GM13977 (cell line): ENCODE measurements around the gene SH3PXD2A.
"Not testable (repeated sequence)": the region's sequence is repeated elsewhere in the genome, so short reads cannot be mapped to it uniquely, and the experiment has no call there.

Experiments used
- DNase-seq: peaks from one replicate; pipeline ENCODE4 v3.0.0; 2012; ENCODE audit warnings: low spot score
- in situ Hi-C: fragments of 300-500 bp; cut with MboI; formaldehyde crosslinking; loops from one replicate; pipeline ENCODE4 v1.12.0; 2022; ENCODE audit warnings: low sequenced_read_pairs, low pct_unique_long_range_greater_than_20kb, mixed read lengths, inconsistent platforms; ENCODE audit not compliant: unreplicated experiment
- TF ChIP-seq, protein P1 (sequence below): IDR thresholded peaks from 2 replicates; pipeline ENCODE4 v1.5.1; 2012; ENCODE audit warnings: mild to moderate bottlenecking, control low read depth; ENCODE audit not compliant: insufficient read depth; ENCODE audit errors: extremely low read depth, missing control alignments

The SH3PXD2A gene

GRCh38 chr10:103818765-103819374, 36.5 kb downstream of the SH3PXD2A start:
- in situ Hi-C loops = no loop called here
- TF ChIP-seq, protein P1, sequence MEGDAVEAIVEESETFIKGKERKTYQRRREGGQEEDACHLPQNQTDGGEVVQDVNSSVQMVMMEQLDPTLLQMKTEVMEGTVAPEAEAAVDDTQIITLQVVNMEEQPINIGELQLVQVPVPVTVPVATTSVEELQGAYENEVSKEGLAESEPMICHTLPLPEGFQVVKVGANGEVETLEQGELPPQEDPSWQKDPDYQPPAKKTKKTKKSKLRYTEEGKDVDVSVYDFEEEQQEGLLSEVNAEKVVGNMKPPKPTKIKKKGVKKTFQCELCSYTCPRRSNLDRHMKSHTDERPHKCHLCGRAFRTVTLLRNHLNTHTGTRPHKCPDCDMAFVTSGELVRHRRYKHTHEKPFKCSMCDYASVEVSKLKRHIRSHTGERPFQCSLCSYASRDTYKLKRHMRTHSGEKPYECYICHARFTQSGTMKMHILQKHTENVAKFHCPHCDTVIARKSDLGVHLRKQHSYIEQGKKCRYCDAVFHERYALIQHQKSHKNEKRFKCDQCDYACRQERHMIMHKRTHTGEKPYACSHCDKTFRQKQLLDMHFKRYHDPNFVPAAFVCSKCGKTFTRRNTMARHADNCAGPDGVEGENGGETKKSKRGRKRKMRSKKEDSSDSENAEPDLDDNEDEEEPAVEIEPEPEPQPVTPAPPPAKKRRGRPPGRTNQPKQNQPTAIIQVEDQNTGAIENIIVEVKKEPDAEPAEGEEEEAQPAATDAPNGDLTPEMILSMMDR = no peak
- no peak for DNase-seq

DNA sequence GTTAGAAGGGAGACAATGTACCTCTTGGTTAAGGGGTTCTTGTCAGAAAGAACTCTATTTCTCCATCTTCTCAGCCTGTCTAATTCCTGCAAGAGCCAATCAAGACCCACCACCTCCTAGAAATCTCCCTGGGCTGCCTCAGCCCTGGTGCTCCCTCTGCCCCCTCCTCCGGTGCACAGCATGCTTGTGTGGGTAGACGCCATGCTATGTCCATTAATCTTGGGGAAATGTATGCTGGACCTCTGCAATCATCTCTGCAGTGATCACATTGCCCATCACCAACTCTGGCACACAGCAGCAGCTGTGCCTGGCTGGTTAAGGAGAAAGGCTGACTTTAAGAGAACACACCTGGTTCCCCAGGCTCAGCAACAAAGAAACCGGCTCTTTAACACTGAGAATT, 37.3 kb downstream of the SH3PXD2A start:
- TF ChIP-seq, protein P1 = no peak
- DNase-seq = no peak
- in situ Hi-C loops = no loop called here

DNA sequence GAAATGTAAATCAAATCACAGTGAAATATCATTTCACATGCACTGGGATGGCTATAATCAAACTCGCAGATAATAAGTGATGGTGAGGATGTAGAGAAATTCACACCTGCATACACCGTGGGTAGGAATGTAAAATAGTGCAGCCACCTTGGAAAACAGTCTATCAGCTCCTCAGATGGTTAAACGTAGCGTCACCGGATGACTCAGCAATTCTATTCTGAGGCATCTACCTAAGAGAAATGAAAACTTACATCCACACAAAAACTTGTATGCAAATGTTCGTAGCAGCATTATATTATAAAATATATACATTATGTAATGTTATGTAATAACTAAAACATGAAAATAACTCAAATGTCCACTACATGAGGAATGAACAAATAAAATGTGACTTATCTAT, 38.9 kb downstream of the SH3PXD2A start:
- TF ChIP-seq, protein P1 = no peak
- DNase-seq = no peak
- in situ Hi-C loops = no loop called here

DNA sequence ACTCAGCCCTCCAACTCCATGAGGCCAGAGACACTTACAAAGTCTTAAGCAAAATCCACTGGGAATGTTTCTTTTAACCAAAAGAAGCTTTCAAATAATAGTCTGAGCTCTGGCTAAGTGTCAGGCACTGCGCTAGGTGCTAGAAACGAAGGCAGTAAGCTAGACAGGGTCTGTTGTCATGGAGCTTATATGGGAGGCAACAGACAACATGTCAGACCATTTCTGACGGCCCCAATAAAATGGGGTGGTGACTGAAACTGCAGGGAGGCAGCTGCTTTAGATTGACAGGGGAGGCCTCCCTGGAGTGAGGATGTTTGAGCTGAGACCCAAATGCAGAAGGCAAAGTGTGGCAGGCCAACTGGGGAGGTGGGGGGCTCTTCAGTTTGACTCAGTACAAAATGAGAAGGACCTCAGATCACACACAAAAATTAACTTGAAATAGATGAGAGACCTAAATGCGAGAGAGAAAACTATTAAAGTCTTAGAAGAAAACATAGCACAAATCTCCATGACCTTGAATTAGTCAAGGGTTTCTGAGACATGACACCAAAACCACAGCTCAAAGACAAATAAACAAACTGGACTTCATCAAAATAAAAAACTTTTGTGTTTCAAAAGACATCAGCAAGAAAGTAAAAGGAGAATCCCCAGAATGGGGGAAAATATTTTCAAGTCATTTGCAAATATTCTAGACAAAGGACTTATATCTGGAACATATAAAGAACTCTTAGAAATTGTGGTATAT, 40.6 kb downstream of the SH3PXD2A start:
- DNase-seq = no peak
- TF ChIP-seq, protein P1 = no peak
- in situ Hi-C loops = no loop called here

DNA sequence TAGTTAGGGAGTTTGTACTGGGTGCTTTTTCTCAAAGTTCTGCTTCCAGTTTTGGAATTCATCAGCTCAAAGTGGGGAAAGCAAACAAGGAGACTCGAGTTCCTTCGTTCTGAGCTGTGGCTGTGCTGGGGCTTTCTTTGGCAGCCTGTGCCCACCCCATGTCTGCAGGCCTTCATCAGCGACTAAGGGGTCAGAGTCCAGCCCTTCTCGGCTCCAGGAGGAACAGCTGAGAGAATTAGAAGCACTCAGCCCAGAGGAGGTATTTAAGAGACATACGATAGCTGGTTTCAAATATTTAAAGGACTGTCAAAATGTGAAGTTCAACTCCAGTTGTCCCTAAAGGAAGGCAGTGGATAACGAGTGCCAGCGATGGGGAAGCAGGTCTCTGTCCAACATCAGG, 41.3 kb downstream of the SH3PXD2A start:
- TF ChIP-seq, protein P1 = no peak
- in situ Hi-C loops = no loop called here
- DNase-seq = no peak

DNA sequence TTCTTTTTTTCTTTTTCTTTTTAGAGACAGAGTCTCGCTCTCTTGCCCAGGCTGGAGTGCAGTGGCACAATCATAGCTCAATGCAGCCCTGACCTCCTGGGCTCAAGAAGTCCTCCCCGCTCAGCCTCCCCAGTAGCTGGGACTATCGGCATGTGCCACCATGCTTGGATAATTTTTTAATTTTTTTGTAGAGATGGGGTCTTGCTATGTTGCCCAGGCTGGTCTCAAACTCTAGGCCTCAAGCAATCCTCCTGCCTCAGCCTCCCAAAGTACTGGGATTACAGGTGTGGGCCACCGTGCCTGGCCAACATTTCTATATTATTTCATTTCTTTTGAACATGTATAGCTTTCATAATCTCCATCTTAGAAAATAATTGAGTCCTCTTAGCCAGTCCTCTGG, 42.1 kb downstream of the SH3PXD2A start:
- in situ Hi-C loops, DNase-seq: not testable (repeated sequence)

DNA sequence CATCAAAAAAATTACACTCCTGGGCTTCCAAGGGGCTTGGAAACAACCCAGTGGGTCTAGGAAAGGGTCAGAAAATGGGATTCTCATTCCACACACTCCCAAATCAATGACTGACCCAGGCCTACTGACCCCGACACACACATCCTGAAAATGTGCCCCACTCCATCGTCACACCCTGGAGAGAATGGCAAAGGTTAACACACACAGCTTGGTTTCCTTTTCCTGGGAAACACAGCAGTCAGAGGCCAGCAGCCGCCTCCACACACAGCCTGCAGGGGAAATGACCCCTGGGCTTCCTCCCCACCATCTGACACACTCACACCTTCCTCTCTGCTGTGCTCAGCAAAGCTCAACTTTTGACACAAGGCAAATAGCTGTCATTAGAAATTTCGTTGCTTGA, 42.9 kb downstream of the SH3PXD2A start:
- TF ChIP-seq, protein P1 = no peak
- DNase-seq = no peak
- in situ Hi-C loops = no loop called here
